GM12878 (cell line): Measurements from ENCODE around the gene CARD10. TPM values are rescaled to one million over a fixed set of nuclear protein-coding genes. Genes with fewer than 3 reads are reported as not detected.

Experiments
- ATAC-seq: fragments of 200-7000 bp; cut with Tn5 transposase; 3 replicates; pipeline ENCODE4 v1.9.1; 2020; ENCODE audit warnings: mild to moderate bottlenecking, moderate library complexity
- BruUV-seq: library from RNA; stranded (reverse); fragments of 400-500 nt; replicated peaks from 2 replicates; lab custom pipeline; 2021; lab: Mats Ljungman, UMichigan
- CTCF ChIA-PET: fragments of 300-600 bp; sonication (Branson Sonifier 250); formaldehyde crosslinking; extraction: SDS; loops from one replicate; lab custom pipeline; 2021; ENCODE audit warnings: inconsistent platforms; lab: Yijun Ruan, JAX
- POLR2A ChIA-PET: fragments of 350-600 bp; formaldehyde crosslinking; extraction: SDS; loops from one replicate; lab custom pipeline; 2021; ENCODE audit warnings: inconsistent platforms; lab: Charles Lee
- RAD21 ChIA-PET: fragments of 300-600 bp; sonication (Branson Sonifier 250); formaldehyde crosslinking; loops from one replicate; lab custom pipeline; 2023; ENCODE audit warnings: antibody characterized with exemption; ENCODE audit not compliant: unreplicated experiment; lab: Charles Lee
- SMC1A ChIA-PET: fragments of 300-600 bp; sonication (Branson Sonifier 250); formaldehyde crosslinking; loops from one replicate; lab custom pipeline; 2023; ENCODE audit not compliant: unreplicated experiment, uncharacterized antibody; lab: Charles Lee
- DNase-seq: peaks from one replicate; pipeline ENCODE4 v3.0.0-alpha.2; 2011; ENCODE audit warnings: low read depth, low spot score
- FAIRE-seq: peaks from 3 replicates; lab custom pipeline; 2011; peaks lifted over from hg19 to GRCh38; lab: Jason Lieb, UNC
- H2AFZ ChIP-seq: 2 replicates; pipeline ENCODE4 v1.6.0; 2011; ENCODE audit warnings: low read depth, low read length, control low read depth; ENCODE audit not compliant: control insufficient read depth
- H3K27ac ChIP-seq: 2 replicates; pipeline ENCODE4 v1.5.1; 2011; ENCODE audit warnings: control low read depth; ENCODE audit not compliant: control insufficient read depth, insufficient read depth
- H3K27me3 ChIP-seq, 2 experiments: replicated peaks in 1 of 2; 2 replicates each; pipeline versions ENCODE4 v1.6.0 to v1.6.1; 2011; ENCODE audit warnings: low read length in 1 of 2; ENCODE audit not compliant: control insufficient read depth in 2 of 2, insufficient read depth in 2 of 2
- H3K36me3 ChIP-seq, 2 experiments: 2 replicates each; pipeline ENCODE4 v1.5.1; 2011; ENCODE audit warnings: low read length in 1 of 2; ENCODE audit not compliant: control insufficient read depth in 2 of 2, insufficient read depth in 2 of 2
- H3K4me1 ChIP-seq: 2 replicates; pipeline ENCODE4 v1.6.1; 2011; ENCODE audit warnings: mild to moderate bottlenecking, low read length, moderate library complexity, mixed read lengths; ENCODE audit not compliant: control insufficient read depth, insufficient read depth
- H3K4me2 ChIP-seq: 2 replicates; pipeline ENCODE4 v1.6.0; 2011; ENCODE audit warnings: control low read depth; ENCODE audit not compliant: control insufficient read depth, insufficient read depth
- H3K4me3 ChIP-seq: fragments of 200-600 bp; sonication (generic); 2 replicates; pipeline ENCODE4 v1.5.1; 2016
- H3K79me2 ChIP-seq: 2 replicates; pipeline ENCODE4 v1.6.0; 2011; ENCODE audit warnings: low read length; ENCODE audit not compliant: control insufficient read depth, insufficient read depth
- H3K9ac ChIP-seq: 2 replicates; pipeline ENCODE4 v1.8.0; 2011; ENCODE audit warnings: low read length, control low read depth, mixed read lengths; ENCODE audit not compliant: control insufficient read depth, insufficient read depth
- H3K9me3 ChIP-seq: replicated peaks from 3 replicates; pipeline ENCODE4 v1.5.1; 2011; ENCODE audit warnings: mild to moderate bottlenecking, low read length; ENCODE audit not compliant: control insufficient read depth, insufficient read depth
- H4K20me1 ChIP-seq: 2 replicates; pipeline ENCODE4 v1.6.0; 2011; ENCODE audit not compliant: control insufficient read depth, insufficient read depth
- CTCF ChIP-seq, 3 experiments: IDR thresholded peaks in 2 of 3; conservative IDR thresholded peaks in 1 of 3; 2 replicates each; pipeline ENCODE4 v1.5.1; 2011; ENCODE audit warnings: low read depth in 3 of 3, low read length in 3 of 3, mild to moderate bottlenecking in 3 of 3, control low read depth in 2 of 3, moderate library complexity in 2 of 3, inconsistent platforms in 1 of 3, mixed read lengths in 1 of 3; ENCODE audit not compliant: control insufficient read depth in 2 of 3, insufficient read depth in 1 of 3; ENCODE audit errors: extremely low read depth in 1 of 3
- FOXM1 ChIP-seq: IDR thresholded peaks from 2 replicates; pipeline ENCODE4 v1.6.1; 2012; ENCODE audit warnings: low read depth, mild to moderate bottlenecking, inconsistent platforms, low read length, moderate library complexity
- MAX ChIP-seq: IDR thresholded peaks from 2 replicates; pipeline ENCODE4 v1.6.1; 2012; ENCODE audit warnings: low read depth, low read length, improper control_type of control experiment
- PBX3 ChIP-seq: IDR thresholded peaks from 2 replicates; pipeline ENCODE4 v1.6.1; 2011; ENCODE audit warnings: mild to moderate bottlenecking, low read depth, low read length, moderate library complexity; ENCODE audit not compliant: insufficient replicate concordance
- RUNX3 ChIP-seq: IDR thresholded peaks from 2 replicates; pipeline ENCODE4 v1.6.1; 2012; ENCODE audit warnings: low read length, inconsistent platforms
- WGBS: methylation state at CpG from one replicate; pipeline ENCODE4 v1.1.6; 2016; ENCODE audit warnings: low lambda C conversion rate; ENCODE audit not compliant: insufficient replicate concordance, insufficient coverage; ENCODE audit errors: missing lambda C conversion rate; 5-methylcytosine and 5-hydroxymethylcytosine counted together
- in situ Hi-C: fragments of 300-500 bp; cut with MboI; formaldehyde crosslinking; loops from 9 replicates; pipeline ENCODE4 v1.14.3; 2018; ENCODE audit warnings: mixed read lengths
- intact Hi-C: fragments of 100-400 bp; cut with micrococcal nuclease; formaldehyde crosslinking; loops from one replicate; pipeline ENCODE4 v1.14.2; 2022; ENCODE audit not compliant: unreplicated experiment
- polyA plus RNA-seq, 11 experiments: library from polyadenylated mRNA; depleted of rRNA in 4 of 11; unstranded in 6 of 11; stranded (reverse) in 5 of 11; fragments of >200 nt; fragmentation: Nextera tagmentation in 4 of 11; fragmentation: Illumina TruSeq in 1 of 11; extraction: Ambion mirVana in 4 of 11; extraction: Trizol in 1 of 11; gene quantifications; 1 replicate in 1 of 11; 2 replicates in 10 of 11; pipeline versions ENCODE4 v1.2.1 to v1.2.3, GENCODE V29; 2011 to 2016; ENCODE audit warnings: inconsistent platforms in 2 of 11, missing spikeins in 2 of 11, low read depth in 1 of 11
- total RNA-seq, 4 experiments: library from RNA; depleted of rRNA in 3 of 4; stranded (reverse); fragments of >200 nt in 3 of 4; fragmentation: Illumina TruSeq in 1 of 4; extraction: Trizol in 1 of 4; gene quantifications; 2 replicates each; pipeline versions ENCODE4 v1.2.1 to v1.2.3, GENCODE V29; 2013 to 2021

Gene CARD10
- total and polyA plus RNA-seq, 10 of the 15 experiments (the other 5 are each of a cell fraction or from before 2014, with no cell fraction given) = 0.08 to 0.10 (median 0.10) TPM; not detected in 7

GRCh38 chr22:37448516-37449127, 70.6 kb downstream of the CARD10 start:
- FAIRE-seq = no peak
- DNase-seq = no peak
- BruUV-seq = no TSS peak
- WGBS = 58% methylated on average over 17 of the region's 18 CpGs
- Histone ChIP-seq H2AFZ (no peak overlapping the region), H3K79me2 (no peaks in the 10 kb centered on the region), H3K9me3 (no peaks in the 10 kb centered on the region), H3K4me2 (no peak overlapping the region), H3K27me3 (no peaks in the 10 kb centered on the region; a peak in 1 of 4 replicates), H3K4me3 (no peak overlapping the region), H3K4me1 (no peaks in the 10 kb centered on the region), H3K27ac (no peak overlapping the region), H3K36me3 (no peaks in the 10 kb centered on the region), H4K20me1 (no peaks in the 10 kb centered on the region), H3K9ac (no peak overlapping the region)
- intact Hi-C loops = no loop called here
- ATAC-seq = no peak
- ChIA-PET CTCF (interaction anchor here (1.0 to 1.4 kb wide), 2 partner anchors 9 to 131 kb away, joined by 3 to 5 read pairs; no protein-coding TSS in a partner anchor), RAD21 (no interaction called here), SMC1A (no interaction called here), POLR2A (no interaction called here)
- in situ Hi-C loops = no loop called here
- TF ChIP-seq PBX3 = no peak
- TF ChIP-seq RUNX3 = no peak
- no peak for TF ChIP-seq CTCF (IDR thresholded peaks at IDR 0.05 in 2 of 3, conservative IDR thresholded peaks at IDR 0.05 in 1 of 3; ENCODE audit: control insufficient read depth in 2 of 3, extremely low read depth in 1 of 3, insufficient read depth in 1 of 3, low read depth in 3 of 3, low read length in 3 of 3)
- TF ChIP-seq FOXM1 = no peak
- no peak for TF ChIP-seq MAX
